ENCODE data around the gene SH3D19.

The SH3D19 gene

DNA sequence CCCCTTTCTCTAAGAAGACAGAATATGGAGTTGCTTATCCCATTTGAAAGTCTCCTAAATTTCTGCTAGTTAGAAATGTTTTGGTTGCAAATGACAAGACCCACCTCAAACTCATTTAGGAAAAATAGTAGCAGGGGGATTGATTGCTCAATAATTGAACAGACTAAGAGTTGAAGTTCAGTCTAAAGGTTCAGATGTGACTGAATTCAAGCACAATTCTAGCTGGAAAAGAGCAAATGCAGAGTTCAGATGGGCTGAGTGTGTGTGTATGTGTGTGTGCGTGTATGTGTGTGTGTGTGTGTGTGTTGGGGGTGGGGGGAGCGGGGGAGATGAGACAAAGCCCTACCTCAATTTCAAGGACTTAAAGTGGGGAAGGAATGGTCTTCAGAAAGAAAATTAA, 35.7 kb upstream of the SH3D19 start:
- no peaks in the 10 kb centered on the region for H4K20me1 ChIP-seq (ENCODE audit: low read depth, low read length)
- H3K9me2 ChIP-seq (replicated peaks; ENCODE audit: insufficient read depth, low read length), result no peaks in the 10 kb centered on the region
- no peaks in the 10 kb centered on the region for H3K36me3 ChIP-seq (ENCODE audit: low read length)
- H3K9me3 ChIP-seq (ENCODE audit: insufficient read depth, low read length), result no peaks in the 10 kb centered on the region
- no peak overlapping the region for H2AFZ ChIP-seq (ENCODE audit: low read depth, low read length, severe bottlenecking)
- H3K9ac ChIP-seq (ENCODE audit: low read length), result no peak overlapping the region
- H3K27ac ChIP-seq (ENCODE audit: low read depth, low read length), result no peak overlapping the region
- H3F3A ChIP-seq (ENCODE audit: insufficient read depth), result no peaks in the 10 kb centered on the region
- TF ChIP-seq, protein P1, sequence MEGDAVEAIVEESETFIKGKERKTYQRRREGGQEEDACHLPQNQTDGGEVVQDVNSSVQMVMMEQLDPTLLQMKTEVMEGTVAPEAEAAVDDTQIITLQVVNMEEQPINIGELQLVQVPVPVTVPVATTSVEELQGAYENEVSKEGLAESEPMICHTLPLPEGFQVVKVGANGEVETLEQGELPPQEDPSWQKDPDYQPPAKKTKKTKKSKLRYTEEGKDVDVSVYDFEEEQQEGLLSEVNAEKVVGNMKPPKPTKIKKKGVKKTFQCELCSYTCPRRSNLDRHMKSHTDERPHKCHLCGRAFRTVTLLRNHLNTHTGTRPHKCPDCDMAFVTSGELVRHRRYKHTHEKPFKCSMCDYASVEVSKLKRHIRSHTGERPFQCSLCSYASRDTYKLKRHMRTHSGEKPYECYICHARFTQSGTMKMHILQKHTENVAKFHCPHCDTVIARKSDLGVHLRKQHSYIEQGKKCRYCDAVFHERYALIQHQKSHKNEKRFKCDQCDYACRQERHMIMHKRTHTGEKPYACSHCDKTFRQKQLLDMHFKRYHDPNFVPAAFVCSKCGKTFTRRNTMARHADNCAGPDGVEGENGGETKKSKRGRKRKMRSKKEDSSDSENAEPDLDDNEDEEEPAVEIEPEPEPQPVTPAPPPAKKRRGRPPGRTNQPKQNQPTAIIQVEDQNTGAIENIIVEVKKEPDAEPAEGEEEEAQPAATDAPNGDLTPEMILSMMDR (IDR thresholded peaks at IDR 0.05; ENCODE audit: insufficient read depth, low read length, poor library complexity, severe bottlenecking), result no peak
- no peak for TF ChIP-seq EZH2phosphoT487 (conservative IDR thresholded peaks at IDR 0.05; ENCODE audit: low read length)
- H3K4me3 ChIP-seq (ENCODE audit: insufficient read depth, low read length, poor library complexity, severe bottlenecking), result no peak overlapping the region
- H3K27me3 ChIP-seq (ENCODE audit: low read length), result no peaks in the 10 kb centered on the region
- H3K79me2 ChIP-seq (ENCODE audit: insufficient read depth, low read length), result no peaks in the 10 kb centered on the region
- no peak overlapping the region for H3K4me2 ChIP-seq (ENCODE audit: low read depth, low read length, poor library complexity, severe bottlenecking)

DNA sequence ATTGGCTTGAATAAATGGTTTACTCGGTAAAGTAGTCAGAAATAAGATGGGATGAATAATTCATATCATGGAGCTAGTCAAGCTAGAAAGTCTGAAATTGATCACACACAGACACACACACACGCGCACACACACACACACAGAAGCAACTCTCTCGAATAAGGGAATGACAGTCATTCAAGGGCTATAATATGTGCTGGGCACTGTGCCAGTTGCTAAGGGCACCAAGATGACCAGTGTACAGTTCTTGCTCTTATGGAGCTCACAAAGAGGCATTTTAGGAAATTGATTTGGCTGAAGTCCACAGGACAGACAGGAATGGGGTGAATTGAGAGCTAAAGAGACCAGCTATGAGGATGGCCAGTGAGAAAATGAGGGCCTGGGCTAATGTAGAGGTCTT, 34.2 kb upstream of the SH3D19 start:
- H3K9me2 ChIP-seq (replicated peaks; ENCODE audit: insufficient read depth, low read length), result no peaks in the 10 kb centered on the region
- no peak overlapping the region for H3K4me2 ChIP-seq (ENCODE audit: low read depth, low read length, poor library complexity, severe bottlenecking)
- H3K27me3 ChIP-seq (ENCODE audit: low read length), result no peaks in the 10 kb centered on the region
- no peak overlapping the region for H3K27ac ChIP-seq (ENCODE audit: low read depth, low read length)
- no peaks in the 10 kb centered on the region for H4K20me1 ChIP-seq (ENCODE audit: low read depth, low read length)
- H2AFZ ChIP-seq (ENCODE audit: low read depth, low read length, severe bottlenecking), result no peak overlapping the region
- H3K9ac ChIP-seq (ENCODE audit: low read length), result no peak overlapping the region
- no peaks in the 10 kb centered on the region for H3K79me2 ChIP-seq (ENCODE audit: insufficient read depth, low read length)
- H3K36me3 ChIP-seq (ENCODE audit: low read length), result no peaks in the 10 kb centered on the region
- H3K4me3 ChIP-seq (ENCODE audit: insufficient read depth, low read length, poor library complexity, severe bottlenecking), result no peak overlapping the region
- no peaks in the 10 kb centered on the region for H3F3A ChIP-seq (ENCODE audit: insufficient read depth)
- H3K9me3 ChIP-seq (ENCODE audit: insufficient read depth, low read length), result no peaks in the 10 kb centered on the region
- TF ChIP-seq EZH2phosphoT487 (conservative IDR thresholded peaks at IDR 0.05; ENCODE audit: low read length), result no peak

DNA sequence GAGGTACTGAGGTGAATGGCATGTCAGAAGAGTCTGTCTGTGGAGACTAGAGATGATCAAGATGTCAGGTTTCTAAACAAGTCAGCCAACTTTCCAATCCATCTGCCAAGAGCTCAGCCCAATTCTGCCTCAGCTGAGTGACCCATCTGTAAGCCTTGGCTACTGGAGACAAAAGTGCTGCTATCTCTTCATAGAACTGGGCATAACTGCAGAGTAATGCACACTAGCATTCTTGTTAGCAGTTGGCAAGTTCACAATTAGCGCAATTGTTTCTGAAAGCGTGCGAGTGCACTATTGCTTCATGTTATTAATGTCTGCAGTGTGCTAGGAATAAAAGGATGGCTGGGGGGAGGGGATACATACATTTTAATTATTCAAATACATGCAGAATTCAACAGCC, 32.9 kb upstream of the SH3D19 start:
- Histone ChIP-seq H4K20me1 (ENCODE audit: low read depth, low read length) (no peaks in the 10 kb centered on the region), H3K9me3 (ENCODE audit: insufficient read depth, low read length) (no peaks in the 10 kb centered on the region), H3K27ac (ENCODE audit: low read depth, low read length) (no peak overlapping the region), H3K36me3 (ENCODE audit: low read length) (no peaks in the 10 kb centered on the region), H3K9me2 (replicated peaks; ENCODE audit: insufficient read depth, low read length) (no peaks in the 10 kb centered on the region), H3K9ac (ENCODE audit: low read length) (no peak overlapping the region), H3K4me2 (ENCODE audit: low read depth, low read length, poor library complexity, severe bottlenecking) (no peak overlapping the region), H3K27me3 (ENCODE audit: low read length) (no peaks in the 10 kb centered on the region), H3K79me2 (ENCODE audit: insufficient read depth, low read length) (no peaks in the 10 kb centered on the region), H3F3A (ENCODE audit: insufficient read depth) (no peaks in the 10 kb centered on the region), H2AFZ (ENCODE audit: low read depth, low read length, severe bottlenecking) (no peak overlapping the region), H3K4me3 (ENCODE audit: insufficient read depth, low read length, poor library complexity, severe bottlenecking) (no peak overlapping the region)
- TF ChIP-seq, protein P1 (IDR thresholded peaks at IDR 0.05; ENCODE audit: insufficient read depth, low read length, poor library complexity, severe bottlenecking), result no peak
- no peak for TF ChIP-seq EZH2phosphoT487 (conservative IDR thresholded peaks at IDR 0.05; ENCODE audit: low read length)

DNA sequence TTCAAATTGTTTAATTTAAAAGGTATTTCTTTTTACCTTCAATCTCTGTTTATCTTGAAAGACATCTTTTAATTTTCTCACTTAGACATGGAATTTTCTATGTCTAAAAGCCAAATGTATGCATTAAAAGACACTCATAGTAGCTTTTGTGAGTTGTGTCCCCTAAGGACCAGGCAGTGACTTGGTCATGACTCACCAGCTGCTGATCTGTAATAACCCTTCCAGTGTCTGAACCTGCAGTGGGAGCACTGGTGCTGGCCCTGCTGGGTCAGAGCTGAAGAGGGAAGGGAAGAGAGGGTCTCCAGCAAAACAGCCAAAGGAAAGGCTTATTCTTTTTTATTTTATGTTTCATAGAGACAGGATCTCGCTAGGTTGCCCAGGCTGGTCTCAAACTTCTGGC, 31.1 kb upstream of the SH3D19 start:
- no peak overlapping the region for H3K4me2 ChIP-seq (ENCODE audit: low read depth, low read length, poor library complexity, severe bottlenecking)
- H3K27ac ChIP-seq (ENCODE audit: low read depth, low read length), result no peak overlapping the region
- H3K27me3 ChIP-seq (ENCODE audit: low read length), result no peaks in the 10 kb centered on the region
- H3K36me3 ChIP-seq (ENCODE audit: low read length), result no peaks in the 10 kb centered on the region
- no peaks in the 10 kb centered on the region for H4K20me1 ChIP-seq (ENCODE audit: low read depth, low read length)
- no peak for TF ChIP-seq EZH2phosphoT487 (conservative IDR thresholded peaks at IDR 0.05; ENCODE audit: low read length)
- TF ChIP-seq, protein P1 (IDR thresholded peaks at IDR 0.05; ENCODE audit: insufficient read depth, low read length, poor library complexity, severe bottlenecking), result no peak
- H3K9me3 ChIP-seq (ENCODE audit: insufficient read depth, low read length), result no peaks in the 10 kb centered on the region
- H3K9ac ChIP-seq (ENCODE audit: low read length), result no peak overlapping the region
- H3K4me3 ChIP-seq (ENCODE audit: insufficient read depth, low read length, poor library complexity, severe bottlenecking), result no peak overlapping the region
- no peaks in the 10 kb centered on the region for H3F3A ChIP-seq (ENCODE audit: insufficient read depth)
- no peaks in the 10 kb centered on the region for H3K79me2 ChIP-seq (ENCODE audit: insufficient read depth, low read length)
- H3K9me2 ChIP-seq (replicated peaks; ENCODE audit: insufficient read depth, low read length), result no peaks in the 10 kb centered on the region
- H2AFZ ChIP-seq (ENCODE audit: low read depth, low read length, severe bottlenecking), result no peak overlapping the region
